Measurements from ENCODE around the gene KIF15. TPM values are rescaled to one million over a fixed set of nuclear protein-coding genes. Genes with fewer than 3 reads are reported as not detected.

KIF15 gene
- total RNA-seq, 1 experiment from 2014 or later = 23.7 TPM

DNA sequence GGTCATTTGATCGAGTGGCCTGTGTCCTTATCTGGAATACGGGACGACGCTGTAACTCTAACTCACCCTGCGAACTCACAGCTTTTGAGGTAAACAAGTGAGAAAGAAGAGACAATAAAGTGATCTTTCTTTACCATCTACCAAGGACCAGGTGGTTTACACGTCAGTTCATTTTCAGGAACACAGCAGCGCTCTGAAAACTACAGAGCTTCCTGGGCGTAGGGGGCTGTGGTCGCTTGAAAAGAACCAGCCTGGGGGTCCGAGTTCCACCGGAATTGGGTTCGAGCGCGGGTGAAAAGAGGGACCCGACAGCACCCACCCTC is 532 bp upstream of the KIF15 start:
- CTCF ChIA-PET = interaction anchor here (2.0 kb wide), 1 partner anchor 100 kb away, joined by 6 read pairs; no protein-coding TSS in a partner anchor
- Mint-ChIP-seq H3K36me3 (peaks cover 51% of the 10 kb centered on the region), H3K27ac (peak overlapping the region; percentile 95), H3K4me1 (peaks cover 16% of the 10 kb centered on the region), H3K9me3 (peaks cover 27% of the 10 kb centered on the region), H3K4me3 (peak overlapping the region; percentile 90), H3K27me3 (ENCODE audit: low read depth) (no peaks in the 10 kb centered on the region; the same call in 1 of the 2 replicates)
- DNase-seq (ENCODE audit: low spot score) (no peak), ATAC-seq (no peak; the same call in 1 of the 2 replicates)
- TF ChIP-seq NR2C2 (CRISPR knock-in tag; IDR thresholded peaks at IDR 0.05) (no peak), ZNF263 (CRISPR knock-in tag; IDR thresholded peaks at IDR 0.05; ENCODE audit: low read depth) (no peak), SOX15 (CRISPR knock-in tag; IDR thresholded peaks at IDR 0.05) (no peak), JAZF1 (CRISPR knock-in tag; IDR thresholded peaks at IDR 0.05) (no peak), SMAD4 (CRISPR knock-in tag; IDR thresholded peaks at IDR 0.05) (no peak), ATF1 (CRISPR knock-in tag; IDR thresholded peaks at IDR 0.05) (no peak), ZNF138 (CRISPR knock-in tag; conservative IDR thresholded peaks at IDR 0.05) (no peak), JUN (CRISPR knock-in tag; IDR thresholded peaks at IDR 0.05) (no peak)
- TF ChIP-seq, protein P1, sequence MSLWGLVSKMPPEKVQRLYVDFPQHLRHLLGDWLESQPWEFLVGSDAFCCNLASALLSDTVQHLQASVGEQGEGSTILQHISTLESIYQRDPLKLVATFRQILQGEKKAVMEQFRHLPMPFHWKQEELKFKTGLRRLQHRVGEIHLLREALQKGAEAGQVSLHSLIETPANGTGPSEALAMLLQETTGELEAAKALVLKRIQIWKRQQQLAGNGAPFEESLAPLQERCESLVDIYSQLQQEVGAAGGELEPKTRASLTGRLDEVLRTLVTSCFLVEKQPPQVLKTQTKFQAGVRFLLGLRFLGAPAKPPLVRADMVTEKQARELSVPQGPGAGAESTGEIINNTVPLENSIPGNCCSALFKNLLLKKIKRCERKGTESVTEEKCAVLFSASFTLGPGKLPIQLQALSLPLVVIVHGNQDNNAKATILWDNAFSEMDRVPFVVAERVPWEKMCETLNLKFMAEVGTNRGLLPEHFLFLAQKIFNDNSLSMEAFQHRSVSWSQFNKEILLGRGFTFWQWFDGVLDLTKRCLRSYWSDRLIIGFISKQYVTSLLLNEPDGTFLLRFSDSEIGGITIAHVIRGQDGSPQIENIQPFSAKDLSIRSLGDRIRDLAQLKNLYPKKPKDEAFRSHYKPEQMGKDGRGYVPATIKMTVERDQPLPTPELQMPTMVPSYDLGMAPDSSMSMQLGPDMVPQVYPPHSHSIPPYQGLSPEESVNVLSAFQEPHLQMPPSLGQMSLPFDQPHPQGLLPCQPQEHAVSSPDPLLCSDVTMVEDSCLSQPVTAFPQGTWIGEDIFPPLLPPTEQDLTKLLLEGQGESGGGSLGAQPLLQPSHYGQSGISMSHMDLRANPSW (CRISPR knock-in tag; conservative IDR thresholded peaks at IDR 0.05; ENCODE audit: low read depth) = no peak
- TF ChIP-seq, protein P2, sequence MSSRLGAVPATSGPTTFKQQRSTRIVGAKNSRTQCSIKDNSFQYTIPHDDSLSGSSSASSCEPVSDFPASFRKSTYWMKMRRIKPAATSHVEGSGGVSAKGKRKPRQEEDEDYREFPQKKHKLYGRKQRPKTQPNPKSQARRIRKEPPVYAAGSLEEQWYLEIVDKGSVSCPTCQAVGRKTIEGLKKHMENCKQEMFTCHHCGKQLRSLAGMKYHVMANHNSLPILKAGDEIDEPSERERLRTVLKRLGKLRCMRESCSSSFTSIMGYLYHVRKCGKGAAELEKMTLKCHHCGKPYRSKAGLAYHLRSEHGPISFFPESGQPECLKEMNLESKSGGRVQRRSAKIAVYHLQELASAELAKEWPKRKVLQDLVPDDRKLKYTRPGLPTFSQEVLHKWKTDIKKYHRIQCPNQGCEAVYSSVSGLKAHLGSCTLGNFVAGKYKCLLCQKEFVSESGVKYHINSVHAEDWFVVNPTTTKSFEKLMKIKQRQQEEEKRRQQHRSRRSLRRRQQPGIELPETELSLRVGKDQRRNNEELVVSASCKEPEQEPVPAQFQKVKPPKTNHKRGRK (CRISPR knock-in tag; IDR thresholded peaks at IDR 0.05; ENCODE audit: borderline replicate concordance) = no peak
- TF ChIP-seq, protein P3, sequence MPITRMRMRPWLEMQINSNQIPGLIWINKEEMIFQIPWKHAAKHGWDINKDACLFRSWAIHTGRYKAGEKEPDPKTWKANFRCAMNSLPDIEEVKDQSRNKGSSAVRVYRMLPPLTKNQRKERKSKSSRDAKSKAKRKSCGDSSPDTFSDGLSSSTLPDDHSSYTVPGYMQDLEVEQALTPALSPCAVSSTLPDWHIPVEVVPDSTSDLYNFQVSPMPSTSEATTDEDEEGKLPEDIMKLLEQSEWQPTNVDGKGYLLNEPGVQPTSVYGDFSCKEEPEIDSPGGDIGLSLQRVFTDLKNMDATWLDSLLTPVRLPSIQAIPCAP (CRISPR knock-in tag; IDR thresholded peaks at IDR 0.05) = no peak
- TF ChIP-seq, protein P4, sequence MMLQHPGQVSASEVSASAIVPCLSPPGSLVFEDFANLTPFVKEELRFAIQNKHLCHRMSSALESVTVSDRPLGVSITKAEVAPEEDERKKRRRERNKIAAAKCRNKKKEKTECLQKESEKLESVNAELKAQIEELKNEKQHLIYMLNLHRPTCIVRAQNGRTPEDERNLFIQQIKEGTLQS (CRISPR knock-in tag; conservative IDR thresholded peaks at IDR 0.05) = no peak
- POLR2A ChIA-PET = interaction anchor here (0.7 to 1.8 kb wide), 6 partner anchors 32 to 871 kb away, joined by 3 to 10 read pairs (median 6); partner anchors contain the start of genes EXOSC7, ZDHHC3, ZNF501 and ZNF660

DNA sequence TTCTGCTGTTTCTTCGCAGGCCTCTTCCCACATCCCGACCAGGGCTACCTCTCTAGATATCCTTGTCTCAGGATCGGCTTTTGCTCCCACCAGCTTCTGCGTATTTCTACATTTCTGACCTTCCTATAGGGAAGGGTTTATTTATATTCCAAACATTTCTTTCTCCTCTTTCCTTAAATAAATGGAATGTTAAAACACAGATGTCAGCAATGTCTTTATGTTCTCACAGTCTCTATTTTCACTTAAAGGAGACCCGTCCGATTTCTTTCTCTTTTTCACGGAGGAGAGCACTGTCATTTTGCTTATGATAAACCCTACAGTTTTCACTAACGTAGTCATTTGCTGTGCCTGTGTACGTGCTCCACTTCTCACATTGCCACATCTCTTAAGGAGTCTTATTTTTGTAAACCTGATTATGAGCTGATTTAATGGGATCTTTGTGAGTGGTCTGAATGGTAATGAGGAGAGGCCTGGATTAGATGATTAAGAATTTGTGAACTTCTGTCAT is 630 bp downstream of the KIF15 start:
- Mint-ChIP-seq H3K9me3 (peaks cover 35% of the 10 kb centered on the region), H3K27ac (peak overlapping the region; percentile 95), H3K4me3 (peak overlapping the region; percentile 90), H3K36me3 (peaks cover 58% of the 10 kb centered on the region), H3K27me3 (ENCODE audit: low read depth) (no peaks in the 10 kb centered on the region; the same call in 1 of the 2 replicates), H3K4me1 (peaks cover 16% of the 10 kb centered on the region)
- TF ChIP-seq, protein P5, sequence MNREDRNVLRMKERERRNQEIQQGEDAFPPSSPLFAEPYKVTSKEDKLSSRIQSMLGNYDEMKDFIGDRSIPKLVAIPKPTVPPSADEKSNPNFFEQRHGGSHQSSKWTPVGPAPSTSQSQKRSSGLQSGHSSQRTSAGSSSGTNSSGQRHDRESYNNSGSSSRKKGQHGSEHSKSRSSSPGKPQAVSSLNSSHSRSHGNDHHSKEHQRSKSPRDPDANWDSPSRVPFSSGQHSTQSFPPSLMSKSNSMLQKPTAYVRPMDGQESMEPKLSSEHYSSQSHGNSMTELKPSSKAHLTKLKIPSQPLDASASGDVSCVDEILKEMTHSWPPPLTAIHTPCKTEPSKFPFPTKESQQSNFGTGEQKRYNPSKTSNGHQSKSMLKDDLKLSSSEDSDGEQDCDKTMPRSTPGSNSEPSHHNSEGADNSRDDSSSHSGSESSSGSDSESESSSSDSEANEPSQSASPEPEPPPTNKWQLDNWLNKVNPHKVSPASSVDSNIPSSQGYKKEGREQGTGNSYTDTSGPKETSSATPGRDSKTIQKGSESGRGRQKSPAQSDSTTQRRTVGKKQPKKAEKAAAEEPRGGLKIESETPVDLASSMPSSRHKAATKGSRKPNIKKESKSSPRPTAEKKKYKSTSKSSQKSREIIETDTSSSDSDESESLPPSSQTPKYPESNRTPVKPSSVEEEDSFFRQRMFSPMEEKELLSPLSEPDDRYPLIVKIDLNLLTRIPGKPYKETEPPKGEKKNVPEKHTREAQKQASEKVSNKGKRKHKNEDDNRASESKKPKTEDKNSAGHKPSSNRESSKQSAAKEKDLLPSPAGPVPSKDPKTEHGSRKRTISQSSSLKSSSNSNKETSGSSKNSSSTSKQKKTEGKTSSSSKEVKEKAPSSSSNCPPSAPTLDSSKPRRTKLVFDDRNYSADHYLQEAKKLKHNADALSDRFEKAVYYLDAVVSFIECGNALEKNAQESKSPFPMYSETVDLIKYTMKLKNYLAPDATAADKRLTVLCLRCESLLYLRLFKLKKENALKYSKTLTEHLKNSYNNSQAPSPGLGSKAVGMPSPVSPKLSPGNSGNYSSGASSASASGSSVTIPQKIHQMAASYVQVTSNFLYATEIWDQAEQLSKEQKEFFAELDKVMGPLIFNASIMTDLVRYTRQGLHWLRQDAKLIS (CRISPR knock-in tag; IDR thresholded peaks at IDR 0.05; ENCODE audit: borderline replicate concordance) = no peak
- no peak for TF ChIP-seq ATF1 (CRISPR knock-in tag; IDR thresholded peaks at IDR 0.05)
- no peak for TF ChIP-seq PRRX2 (CRISPR knock-in tag; IDR thresholded peaks at IDR 0.05)
- TF ChIP-seq TEAD4 (CRISPR knock-in tag; IDR thresholded peaks at IDR 0.05) = no peak
- TF ChIP-seq, protein P6, sequence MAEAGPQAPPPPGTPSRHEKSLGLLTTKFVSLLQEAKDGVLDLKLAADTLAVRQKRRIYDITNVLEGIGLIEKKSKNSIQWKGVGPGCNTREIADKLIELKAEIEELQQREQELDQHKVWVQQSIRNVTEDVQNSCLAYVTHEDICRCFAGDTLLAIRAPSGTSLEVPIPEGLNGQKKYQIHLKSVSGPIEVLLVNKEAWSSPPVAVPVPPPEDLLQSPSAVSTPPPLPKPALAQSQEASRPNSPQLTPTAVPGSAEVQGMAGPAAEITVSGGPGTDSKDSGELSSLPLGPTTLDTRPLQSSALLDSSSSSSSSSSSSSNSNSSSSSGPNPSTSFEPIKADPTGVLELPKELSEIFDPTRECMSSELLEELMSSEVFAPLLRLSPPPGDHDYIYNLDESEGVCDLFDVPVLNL (CRISPR knock-in tag; IDR thresholded peaks at IDR 0.05; ENCODE audit: borderline replicate concordance, low read depth) = no peak
- no peak for TF ChIP-seq SOX15 (CRISPR knock-in tag; IDR thresholded peaks at IDR 0.05)
- ChIA-PET POLR2A (interaction anchor here (0.6 to 1.8 kb wide), 8 partner anchors 33 to 1780 kb away, joined by 3 to 10 read pairs (median 4); partner anchors contain the start of genes EXOSC7, TCAIM, ZDHHC3 and ZNF501), CTCF (interaction anchor here (0.8 to 2.0 kb wide), 4 partner anchors 15 to 230 kb away, joined by 3 to 6 read pairs (median 4); no protein-coding TSS in a partner anchor)
- ATAC-seq (no peak), DNase-seq (ENCODE audit: low spot score) (no peak)

All from WTC11 (cell line).